Measurements from ENCODE around the gene CTNND1.

- TF ChIP-seq CTCF (IDR thresholded peaks at IDR 0.05): no peak
- TF ChIP-seq POLR2A (IDR thresholded peaks at IDR 0.05): no peak
- no peak for TF ChIP-seq POLR2AphosphoS5 (IDR thresholded peaks at IDR 0.05)
These were observed 24.8 kb downstream of the CTNND1 start for GRCh38 chr11:57786436-57786835.

All from gastroesophageal sphincter (tissue), 3 donors.